Keratinocyte (primary cell): Measurements from ENCODE around the gene MPP4.

ENCODE experiments used
- EZH2 ChIP-seq: IDR thresholded peaks from one replicate; pipeline ENCODE4 v1.6.1; 2012; ENCODE audit warnings: inconsistent platforms, mild to moderate bottlenecking, low read length, moderate library complexity
- TF ChIP-seq, protein P1 (sequence below), 3 experiments: IDR thresholded peaks in 1 of 3; conservative IDR thresholded peaks in 1 of 3; optimal IDR thresholded peaks in 1 of 3; 2 replicates in 2 of 3; 3 replicates in 1 of 3; pipeline versions ENCODE3 to v1.5.1; 2011; ENCODE audit warnings: low read length in 3 of 3, mild to moderate bottlenecking in 3 of 3, moderate library complexity in 2 of 3, control low read depth in 1 of 3, inconsistent platforms in 1 of 3; ENCODE audit not compliant: insufficient read depth in 2 of 3; ENCODE audit errors: extremely low read depth in 1 of 3

DNA sequence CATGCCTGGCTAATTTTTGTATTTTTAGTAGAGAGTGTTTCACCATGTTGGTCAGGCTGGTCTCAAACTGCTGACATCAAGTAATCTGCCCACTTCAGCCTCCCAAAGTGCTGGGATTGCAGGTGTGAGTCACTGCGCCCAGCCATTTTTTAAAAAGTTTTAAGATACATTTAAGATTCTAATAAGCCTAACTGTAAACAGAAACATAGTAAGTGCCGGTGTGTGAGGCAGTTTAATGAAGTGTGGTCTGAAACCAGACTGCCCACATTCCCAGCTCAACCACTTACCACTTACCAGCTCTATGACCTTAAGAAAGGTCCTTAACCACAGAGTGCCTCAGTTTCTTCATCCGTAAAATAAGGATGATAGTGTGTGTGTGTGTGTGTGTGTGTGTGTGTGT lies 97.5 kb downstream of the MPP4 start:
- TF ChIP-seq, protein P1, sequence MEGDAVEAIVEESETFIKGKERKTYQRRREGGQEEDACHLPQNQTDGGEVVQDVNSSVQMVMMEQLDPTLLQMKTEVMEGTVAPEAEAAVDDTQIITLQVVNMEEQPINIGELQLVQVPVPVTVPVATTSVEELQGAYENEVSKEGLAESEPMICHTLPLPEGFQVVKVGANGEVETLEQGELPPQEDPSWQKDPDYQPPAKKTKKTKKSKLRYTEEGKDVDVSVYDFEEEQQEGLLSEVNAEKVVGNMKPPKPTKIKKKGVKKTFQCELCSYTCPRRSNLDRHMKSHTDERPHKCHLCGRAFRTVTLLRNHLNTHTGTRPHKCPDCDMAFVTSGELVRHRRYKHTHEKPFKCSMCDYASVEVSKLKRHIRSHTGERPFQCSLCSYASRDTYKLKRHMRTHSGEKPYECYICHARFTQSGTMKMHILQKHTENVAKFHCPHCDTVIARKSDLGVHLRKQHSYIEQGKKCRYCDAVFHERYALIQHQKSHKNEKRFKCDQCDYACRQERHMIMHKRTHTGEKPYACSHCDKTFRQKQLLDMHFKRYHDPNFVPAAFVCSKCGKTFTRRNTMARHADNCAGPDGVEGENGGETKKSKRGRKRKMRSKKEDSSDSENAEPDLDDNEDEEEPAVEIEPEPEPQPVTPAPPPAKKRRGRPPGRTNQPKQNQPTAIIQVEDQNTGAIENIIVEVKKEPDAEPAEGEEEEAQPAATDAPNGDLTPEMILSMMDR (optimal IDR thresholded peaks at IDR 0.05 in 1 of 3, IDR thresholded peaks at IDR 0.05 in 1 of 3, conservative IDR thresholded peaks at IDR 0.05 in 1 of 3; ENCODE audit: extremely low read depth in 1 of 3, insufficient read depth in 2 of 3, low read length in 3 of 3), result no peak
- TF ChIP-seq EZH2, result no peak
